GM23248 (cell line): ENCODE results near the gene CLEC7A.

Experiments used
- EZH2 ChIP-seq: fragments of 200-600 bp; sonication (generic); IDR thresholded peaks from 2 replicates; pipeline ENCODE4 v1.6.1; 2018; ENCODE audit warnings: antibody characterized with exemption, mild to moderate bottlenecking; ENCODE audit not compliant: insufficient read depth, poor library complexity, severe bottlenecking
- EZH2phosphoT487 ChIP-seq: fragments of 200-600 bp; sonication (generic); IDR thresholded peaks from 2 replicates; pipeline ENCODE4 v1.6.1; 2018; ENCODE audit warnings: antibody characterized with exemption, moderate library complexity, mild to moderate bottlenecking, low read depth; ENCODE audit not compliant: insufficient read depth

DNA sequence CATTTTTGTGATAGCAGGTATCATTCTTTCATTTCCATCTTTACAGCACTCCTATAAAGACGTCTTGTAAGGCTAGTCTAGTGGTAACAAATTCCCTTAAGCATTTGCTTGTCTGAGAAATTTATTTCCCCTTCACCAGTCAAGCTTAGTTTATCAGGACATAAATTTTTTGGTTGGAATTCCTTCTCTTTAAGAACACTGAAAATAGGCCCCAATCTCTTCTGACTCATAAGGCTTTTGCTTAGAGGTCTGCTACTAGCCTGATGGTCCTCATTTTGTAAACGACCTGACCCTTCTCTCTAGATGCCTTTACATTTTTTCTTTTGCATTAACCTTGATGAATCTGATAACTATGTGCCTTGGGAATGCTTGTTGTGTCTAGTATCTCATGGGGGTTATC, 21.6 kb upstream of the CLEC7A start:
- no peak for TF ChIP-seq EZH2
- TF ChIP-seq EZH2phosphoT487, result no peak
